Retinal pigment epithelial cell (primary cell): ENCODE measurements around the gene OR10H3.

Experiments
- DNase-seq: peaks from one replicate; pipeline ENCODE4 v3.0.0-alpha.2; 2010; ENCODE audit warnings: low read depth
- H3K4me3 ChIP-seq: 2 replicates; pipeline ENCODE4 v1.5.1; 2011; ENCODE audit warnings: mild to moderate bottlenecking, low read length, control low read depth, moderate library complexity
- TF ChIP-seq, protein P1 (sequence below): conservative IDR thresholded peaks from 2 replicates; pipeline ENCODE4 v1.5.1; 2011; ENCODE audit warnings: low read depth, low read length, control low read depth, inconsistent platforms

Gene OR10H3

DNA sequence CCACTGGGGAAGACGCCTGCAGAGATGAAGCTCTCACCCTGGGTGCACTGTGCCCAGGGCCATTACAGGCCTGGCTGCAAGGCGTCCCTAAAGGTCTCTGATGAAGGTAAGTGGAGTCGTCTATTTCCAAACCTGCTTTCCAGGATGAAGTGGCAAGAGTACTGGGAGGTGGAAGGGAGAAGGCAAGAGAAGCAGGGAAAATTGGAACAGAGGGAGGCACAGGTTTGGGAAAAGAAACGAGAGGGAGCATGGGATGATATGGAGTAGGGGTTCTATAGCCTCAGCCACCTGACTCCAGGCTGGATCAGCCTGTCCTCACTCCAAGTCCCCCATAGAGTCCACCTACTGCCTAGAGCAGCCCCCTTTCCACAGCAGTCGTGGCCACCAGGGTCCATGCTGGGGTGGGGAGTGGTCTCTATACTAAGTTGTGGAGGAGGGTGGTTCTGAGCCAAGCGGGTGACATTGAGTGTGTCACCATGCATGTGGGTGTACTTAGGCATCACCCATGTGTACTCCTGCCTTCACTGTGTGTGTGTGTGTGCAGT lies 49.9 kb downstream of the OR10H3 start, which contains the start of gene OR10H5:
OR10H5 (plus strand) TSS at position 51 of the 545 bp plus-strand sequence. CDS start 6,388 bp downstream, outside the sequence.
- no peak for DNase-seq
- TF ChIP-seq, protein P1, sequence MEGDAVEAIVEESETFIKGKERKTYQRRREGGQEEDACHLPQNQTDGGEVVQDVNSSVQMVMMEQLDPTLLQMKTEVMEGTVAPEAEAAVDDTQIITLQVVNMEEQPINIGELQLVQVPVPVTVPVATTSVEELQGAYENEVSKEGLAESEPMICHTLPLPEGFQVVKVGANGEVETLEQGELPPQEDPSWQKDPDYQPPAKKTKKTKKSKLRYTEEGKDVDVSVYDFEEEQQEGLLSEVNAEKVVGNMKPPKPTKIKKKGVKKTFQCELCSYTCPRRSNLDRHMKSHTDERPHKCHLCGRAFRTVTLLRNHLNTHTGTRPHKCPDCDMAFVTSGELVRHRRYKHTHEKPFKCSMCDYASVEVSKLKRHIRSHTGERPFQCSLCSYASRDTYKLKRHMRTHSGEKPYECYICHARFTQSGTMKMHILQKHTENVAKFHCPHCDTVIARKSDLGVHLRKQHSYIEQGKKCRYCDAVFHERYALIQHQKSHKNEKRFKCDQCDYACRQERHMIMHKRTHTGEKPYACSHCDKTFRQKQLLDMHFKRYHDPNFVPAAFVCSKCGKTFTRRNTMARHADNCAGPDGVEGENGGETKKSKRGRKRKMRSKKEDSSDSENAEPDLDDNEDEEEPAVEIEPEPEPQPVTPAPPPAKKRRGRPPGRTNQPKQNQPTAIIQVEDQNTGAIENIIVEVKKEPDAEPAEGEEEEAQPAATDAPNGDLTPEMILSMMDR = no peak
- H3K4me3 ChIP-seq = no peak within 1 kb of the TSS

DNA sequence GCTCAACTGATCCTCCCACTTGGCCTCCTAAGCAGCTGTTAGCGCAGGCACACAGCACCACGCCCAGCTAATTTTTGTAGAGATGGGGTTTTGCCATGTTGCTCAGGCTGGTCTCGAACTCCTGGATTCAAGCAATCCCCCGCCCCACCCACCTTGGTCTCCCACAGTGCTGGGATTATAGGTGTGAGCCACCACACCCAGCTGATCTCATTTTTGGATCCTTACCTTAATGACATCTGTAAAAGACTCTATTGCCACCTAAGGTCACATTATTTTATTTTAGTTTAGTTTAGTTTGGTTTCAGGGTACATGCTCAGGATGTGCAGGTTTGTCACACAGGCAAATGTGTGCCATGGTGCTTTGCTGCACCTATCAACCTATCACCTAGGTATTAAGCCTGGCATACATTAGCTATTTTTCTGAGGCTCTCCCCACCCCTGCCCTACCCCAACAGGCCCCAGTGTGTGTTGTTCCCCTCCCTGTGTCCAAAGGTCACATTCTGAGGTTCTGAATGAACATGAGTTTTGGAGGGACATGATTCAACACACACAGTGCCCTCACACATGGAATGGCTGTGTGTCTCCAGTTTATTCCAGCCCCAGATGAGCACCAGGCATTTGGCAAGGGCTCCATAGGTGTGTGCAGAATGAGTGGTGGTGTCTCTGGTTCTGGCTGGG lies 50.9 kb downstream of the OR10H3 start:
- H3K4me3 ChIP-seq = no peak overlapping the region
- TF ChIP-seq, protein P1 = no peak
- no peak for DNase-seq

- TF ChIP-seq, protein P1 = no peak
- H3K4me3 ChIP-seq = no peak overlapping the region
- no peak for DNase-seq
These were observed 52.3 kb downstream of the OR10H3 start for GRCh38 chr19:15790096-15790495.
